Transverse colon (tissue), 4 donors: ENCODE results near the gene BCAM. TPM values are rescaled to one million over a fixed set of nuclear protein-coding genes. Genes with fewer than 3 reads are reported as not detected.

Experiments used
- DNase-seq: peaks from one replicate; pipeline ENCODE4 v3.0.0-alpha.2; 2019
- H3K27ac ChIP-seq, 4 donors: fragments of 200-600 bp; sonication (generic); 2 replicates each; pipeline ENCODE4 v1.5.1; 2016 to 2018; ENCODE audit warnings: inconsistent platforms in 4 of 4
- H3K27me3 ChIP-seq: fragments of 200-600 bp; sonication (generic); 2 replicates; pipeline ENCODE4 v1.5.1; 2017; ENCODE audit warnings: inconsistent platforms
- H3K36me3 ChIP-seq, 4 donors: fragments of 200-600 bp; sonication (generic); 2 replicates each; pipeline ENCODE4 v1.5.1; 2017 to 2019; ENCODE audit warnings: inconsistent platforms in 4 of 4
- H3K4me1 ChIP-seq, 4 donors: fragments of 200-600 bp; sonication (generic); 2 replicates each; pipeline ENCODE4 v1.5.1; 2017 to 2020; ENCODE audit warnings: inconsistent platforms in 4 of 4
- H3K4me3 ChIP-seq, 4 donors: fragments of 200-600 bp; sonication (generic); 1 replicate in 1 of 4; 2 replicates in 3 of 4; pipeline versions ENCODE4 v1.5.1 to v1.6.1; 2017 to 2019; ENCODE audit warnings: inconsistent platforms in 4 of 4
- H3K9me3 ChIP-seq, 2 donors: fragments of 200-600 bp; sonication (generic); 2 replicates each; pipeline ENCODE4 v1.5.1; 2017 to 2019; ENCODE audit warnings: inconsistent platforms in 2 of 2
- EP300 ChIP-seq: sonication (generic); formaldehyde crosslinking; IDR thresholded peaks from one replicate; pipeline ENCODE4 v1.6.1; 2017; ENCODE audit warnings: antibody characterized with exemption, low read depth
- POLR2A ChIP-seq: fragments of 450-650 bp; IDR thresholded peaks from one replicate; pipeline ENCODE4 v1.6.1; 2016; ENCODE audit warnings: antibody characterized with exemption, mild to moderate bottlenecking, moderate library complexity
- POLR2AphosphoS5 ChIP-seq, 3 donors: sonication (generic); formaldehyde crosslinking; IDR thresholded peaks; one replicate each; pipeline ENCODE4 v1.6.1; 2016; ENCODE audit warnings: antibody characterized with exemption in 3 of 3
- WGBS, 2 donors: methylation state at CpG; one replicate each; pipeline ENCODE4 v1.1.5; 2018; ENCODE audit warnings: low coverage in 1 of 2; 5-methylcytosine and 5-hydroxymethylcytosine counted together
- in situ Hi-C, 4 donors: fragments of 200-750 bp; cut with MboI; loops; one replicate each; pipeline versions ENCODE4 v1.15.0 to v1.15.1; 2017; ENCODE audit warnings: low sequenced_read_pairs in 3 of 4, low pct_ligation_motif_present in 1 of 4, low pct_unique_long_range_greater_than_20kb in 1 of 4
- intact Hi-C: fragments of 100-400 bp; cut with DNase I; formaldehyde crosslinking; loops from one replicate; pipeline ENCODE4 v1.15.1; 2023; ENCODE audit warnings: low total_unique reads
- total RNA-seq, 4 donors: library from RNA; depleted of rRNA; stranded (reverse); fragments of >200 nt; gene quantifications; one replicate each; pipeline ENCODE4 v1.1.0, GENCODE V29; 2016
- TF ChIP-seq, protein P1 (sequence below), 5 experiments: fragments of 200-600 bp in 3 of 5; fragments of 450-650 bp in 2 of 5; sonication (generic) in 3 of 5; IDR thresholded peaks; 1 replicate in 2 of 5; 2 replicates in 3 of 5; pipeline ENCODE4 v1.5.1; 2016 to 2017; ENCODE audit warnings: antibody characterized with exemption in 5 of 5, inconsistent platforms in 3 of 5, mild to moderate bottlenecking in 2 of 5, moderate library complexity in 1 of 5

The BCAM gene
- total RNA-seq, 4 donors from 2014 or later, result 7.9 to 95.1 (median 23.1) TPM

- no peak for DNase-seq
- no peaks in the 10 kb centered on the region for H3K27me3 ChIP-seq
- intact Hi-C loops (no loop called here), in situ Hi-C loops (no loop called here)
- 86 to 89% methylated on average over 10 to 20 of the region's 20 CpGs for WGBS, 2 donors
- H3K36me3 ChIP-seq, result no peaks in the 10 kb centered on the region
- TF ChIP-seq POLR2AphosphoS5 (IDR thresholded peaks at IDR 0.05) (no peak), EP300 (no peak), POLR2A (no peak)
- TF ChIP-seq, protein P1, sequence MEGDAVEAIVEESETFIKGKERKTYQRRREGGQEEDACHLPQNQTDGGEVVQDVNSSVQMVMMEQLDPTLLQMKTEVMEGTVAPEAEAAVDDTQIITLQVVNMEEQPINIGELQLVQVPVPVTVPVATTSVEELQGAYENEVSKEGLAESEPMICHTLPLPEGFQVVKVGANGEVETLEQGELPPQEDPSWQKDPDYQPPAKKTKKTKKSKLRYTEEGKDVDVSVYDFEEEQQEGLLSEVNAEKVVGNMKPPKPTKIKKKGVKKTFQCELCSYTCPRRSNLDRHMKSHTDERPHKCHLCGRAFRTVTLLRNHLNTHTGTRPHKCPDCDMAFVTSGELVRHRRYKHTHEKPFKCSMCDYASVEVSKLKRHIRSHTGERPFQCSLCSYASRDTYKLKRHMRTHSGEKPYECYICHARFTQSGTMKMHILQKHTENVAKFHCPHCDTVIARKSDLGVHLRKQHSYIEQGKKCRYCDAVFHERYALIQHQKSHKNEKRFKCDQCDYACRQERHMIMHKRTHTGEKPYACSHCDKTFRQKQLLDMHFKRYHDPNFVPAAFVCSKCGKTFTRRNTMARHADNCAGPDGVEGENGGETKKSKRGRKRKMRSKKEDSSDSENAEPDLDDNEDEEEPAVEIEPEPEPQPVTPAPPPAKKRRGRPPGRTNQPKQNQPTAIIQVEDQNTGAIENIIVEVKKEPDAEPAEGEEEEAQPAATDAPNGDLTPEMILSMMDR (IDR thresholded peaks at IDR 0.05), result no peak
- H3K27ac ChIP-seq, result no peak overlapping the region
- peaks cover 0 to 16% (median 4%) of the 10 kb centered on the region in 4 donors for H3K4me1 ChIP-seq
- H3K4me3 ChIP-seq, result no peak overlapping the region
- H3K9me3 ChIP-seq, result no peaks in the 10 kb centered on the region
These were observed 9.6 kb downstream of the BCAM start for GRCh38 chr19:44818466-44819031.

DNA sequence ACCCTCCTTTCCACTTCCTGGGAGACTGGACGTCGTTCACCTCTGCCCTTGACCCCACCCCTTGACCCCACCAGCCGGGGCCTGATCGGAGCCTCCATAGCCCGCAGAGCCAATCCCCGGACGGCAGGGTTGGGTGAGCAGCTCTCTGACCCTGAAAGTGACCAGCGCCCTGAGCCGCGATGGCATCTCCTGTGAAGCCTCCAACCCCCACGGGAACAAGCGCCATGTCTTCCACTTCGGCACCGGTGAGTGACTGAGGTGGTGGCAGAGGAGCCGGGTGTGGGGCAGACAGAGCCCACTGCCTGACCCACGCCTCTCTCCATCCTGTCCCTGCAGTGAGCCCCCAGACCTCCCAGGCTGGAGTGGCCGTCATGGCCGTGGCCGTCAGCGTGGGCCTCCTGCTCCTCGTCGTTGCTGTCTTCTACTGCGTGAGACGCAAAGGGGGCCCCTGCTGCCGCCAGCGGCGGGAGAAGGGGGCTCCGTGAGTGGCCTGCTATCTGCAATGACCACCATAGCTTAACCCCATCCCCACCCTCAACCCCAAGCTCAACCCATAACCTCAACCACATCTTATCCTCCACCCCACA, 10.4 kb downstream of the BCAM start:
- no peak for DNase-seq
- no peaks in the 10 kb centered on the region for H3K9me3 ChIP-seq
- WGBS, 2 donors, result 90% methylated on average over 28 of the region's 28 CpGs; no CpG with 5 or more reads in 1 of the 2 donors
- H3K4me3 ChIP-seq, result no peak overlapping the region
- no peaks in the 10 kb centered on the region for H3K27me3 ChIP-seq
- in situ Hi-C loops, result no loop called here
- TF ChIP-seq POLR2AphosphoS5 (IDR thresholded peaks at IDR 0.05), result no peak
- TF ChIP-seq, protein P1 (IDR thresholded peaks at IDR 0.05), result no peak
- TF ChIP-seq EP300, result no peak
- TF ChIP-seq POLR2A, result no peak
- peaks cover 0 to 16% (median 4%) of the 10 kb centered on the region in 4 donors for H3K4me1 ChIP-seq
- no peaks in the 10 kb centered on the region for H3K36me3 ChIP-seq
- H3K27ac ChIP-seq, result no peak overlapping the region
- intact Hi-C loops, result no loop called here

DNA sequence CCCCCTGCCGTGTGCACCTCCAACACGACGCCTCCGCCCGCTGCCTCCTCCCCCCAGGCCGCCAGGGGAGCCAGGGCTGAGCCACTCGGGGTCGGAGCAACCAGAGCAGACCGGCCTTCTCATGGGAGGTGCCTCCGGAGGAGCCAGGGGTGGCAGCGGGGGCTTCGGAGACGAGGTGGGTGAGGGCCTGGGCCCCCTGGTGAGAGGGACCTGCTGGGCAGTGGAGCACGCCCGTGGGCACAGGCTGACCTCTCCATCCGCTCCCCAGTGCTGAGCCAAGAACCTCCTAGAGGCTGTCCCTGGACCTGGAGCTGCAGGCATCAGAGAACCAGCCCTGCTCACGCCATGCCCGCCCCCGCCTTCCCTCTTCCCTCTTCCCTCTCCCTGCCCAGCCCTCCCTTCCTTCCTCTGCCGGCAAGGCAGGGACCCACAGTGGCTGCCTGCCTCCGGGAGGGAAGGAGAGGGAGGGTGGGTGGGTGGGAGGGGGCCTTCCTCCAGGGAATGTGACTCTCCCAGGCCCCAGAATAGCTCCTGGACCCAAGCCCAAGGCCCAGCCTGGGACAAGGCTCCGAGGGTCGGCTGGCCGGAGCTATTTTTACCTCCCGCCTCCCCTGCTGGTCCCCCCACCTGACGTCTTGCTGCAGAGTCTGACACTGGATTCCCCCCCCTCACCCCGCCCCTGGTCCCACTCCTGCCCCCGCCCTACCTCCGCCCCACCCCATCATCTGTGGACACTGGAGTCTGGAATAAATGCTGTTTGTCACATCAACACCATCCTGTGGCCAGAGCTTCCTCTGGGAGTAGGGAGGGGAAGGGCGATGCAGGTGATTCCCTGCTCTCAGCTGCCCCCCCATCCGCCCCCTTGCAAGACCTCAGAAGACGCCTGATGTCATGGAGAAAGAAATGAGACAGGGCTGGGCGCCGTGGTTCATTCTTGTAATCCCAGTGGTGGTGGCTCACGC, 12.0 kb downstream of the BCAM start:
- Histone ChIP-seq H3K9me3 (no peaks in the 10 kb centered on the region), H3K27me3 (no peaks in the 10 kb centered on the region), H3K4me3 (no peak overlapping the region), H3K36me3 (no peaks in the 10 kb centered on the region), H3K4me1 (peaks cover 0 to 16% (median 4%) of the 10 kb centered on the region in 4 donors), H3K27ac (no peak overlapping the region)
- WGBS, 2 donors, result 76% methylated on average over 24 of the region's 35 CpGs; no CpG with 5 or more reads in 1 of the 2 donors
- in situ Hi-C loops, result no loop called here
- no peak for DNase-seq
- intact Hi-C loops, result no loop called here
- TF ChIP-seq, protein P1 (IDR thresholded peaks at IDR 0.05), result no peak
- TF ChIP-seq POLR2A (no peak), POLR2AphosphoS5 (IDR thresholded peaks at IDR 0.05) (no peak), EP300 (no peak)

DNA sequence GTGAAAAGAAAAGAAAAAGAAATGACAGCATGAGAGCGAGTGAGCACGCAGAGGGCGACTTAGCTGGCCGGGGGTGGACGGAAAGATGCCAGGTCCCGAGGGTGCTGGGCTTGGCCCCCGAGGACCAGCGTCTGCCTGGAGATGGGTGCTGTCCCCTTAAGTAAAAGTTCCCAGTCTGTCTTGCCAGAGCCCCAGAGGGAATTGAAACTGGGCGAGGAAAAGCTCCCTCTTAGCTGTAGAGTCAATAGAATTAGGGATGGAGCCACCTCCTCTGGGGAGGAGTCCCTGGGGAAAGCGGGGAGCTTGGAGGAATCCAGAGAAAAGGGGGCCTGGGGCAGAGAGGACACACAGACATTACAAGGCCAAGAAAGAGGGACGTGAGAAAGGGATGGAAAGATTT, 13.3 kb downstream of the BCAM start:
- in situ Hi-C loops (no loop called here), intact Hi-C loops (no loop called here)
- no peaks in the 10 kb centered on the region for H3K36me3 ChIP-seq
- H3K4me1 ChIP-seq, result peaks cover 0 to 16% (median 4%) of the 10 kb centered on the region in 4 donors
- DNase-seq, result no peak
- H3K9me3 ChIP-seq, result no peaks in the 10 kb centered on the region
- no peaks in the 10 kb centered on the region for H3K27me3 ChIP-seq
- TF ChIP-seq EP300 (no peak), POLR2AphosphoS5 (IDR thresholded peaks at IDR 0.05) (no peak), POLR2A (no peak)
- TF ChIP-seq, protein P1 (IDR thresholded peaks at IDR 0.05), result no peak
- no peak overlapping the region for H3K4me3 ChIP-seq
- 33 to 64% methylated on average over 2 to 11 of the region's 11 CpGs for WGBS, 2 donors
- no peak overlapping the region for H3K27ac ChIP-seq
